HL-60 (cell line): ENCODE results near the gene ZNF595.

Experiments used
- DNase-seq, 2 experiments: peaks; one replicate each; pipeline ENCODE4 v3.0.0-alpha.2; 2010 to 2020; ENCODE audit warnings: low read depth in 1 of 2, low spot score in 1 of 2
- H3K27ac ChIP-seq: fragments of 250-450 bp; sonication (Bioruptor Pico); replicated peaks from 2 replicates; pipeline ENCODE4 v1.5.1; 2020; ENCODE audit warnings: mild to moderate bottlenecking, moderate library complexity
- H3K27me3 ChIP-seq: fragments of 250-450 bp; sonication (Bioruptor Pico); 2 replicates; pipeline ENCODE4 v1.5.1; 2021; ENCODE audit warnings: mild to moderate bottlenecking, moderate library complexity; ENCODE audit not compliant: insufficient read depth, poor library complexity, severe bottlenecking
- H3K4me3 ChIP-seq: replicated peaks from 2 replicates; pipeline ENCODE4 v1.5.1; 2011; ENCODE audit warnings: mild to moderate bottlenecking, control low read depth, low read length; ENCODE audit not compliant: insufficient read depth
- CTCF ChIP-seq: IDR thresholded peaks from one replicate; pipeline ENCODE4 v1.5.1; 2011; ENCODE audit warnings: low read length, control low read depth, inconsistent platforms; ENCODE audit not compliant: insufficient read depth
- GABPA ChIP-seq: IDR thresholded peaks from 2 replicates; pipeline ENCODE4 v1.6.1; 2012; ENCODE audit warnings: low read depth
- POLR2AphosphoS5 ChIP-seq: IDR thresholded peaks from 2 replicates; pipeline ENCODE4 v1.6.1; 2012; ENCODE audit warnings: low read depth
- REST ChIP-seq: IDR thresholded peaks from 2 replicates; pipeline ENCODE4 v1.6.1; 2012; ENCODE audit warnings: low read depth; ENCODE audit not compliant: insufficient replicate concordance
- SPI1 ChIP-seq: IDR thresholded peaks from 2 replicates; pipeline ENCODE4 v1.6.1; 2012; ENCODE audit warnings: low read depth, mild to moderate bottlenecking, borderline replicate concordance

Gene ZNF595

GRCh38 chr4:112771-113170, 59.6 kb downstream of the ZNF595 start:
- DNase-seq: no peak
- TF ChIP-seq REST: no peak
- no peak for TF ChIP-seq SPI1
- TF ChIP-seq CTCF: no peak
- TF ChIP-seq POLR2AphosphoS5: no peak
- no peak for TF ChIP-seq GABPA
- H3K4me3 ChIP-seq: no peak overlapping the region
- no peak overlapping the region for H3K27ac ChIP-seq
- no peaks in the 10 kb centered on the region for H3K27me3 ChIP-seq

- no peak for DNase-seq
- Histone ChIP-seq H3K27ac (no peak overlapping the region), H3K4me3 (no peak overlapping the region), H3K27me3 (no peaks in the 10 kb centered on the region)
- no peak for TF ChIP-seq CTCF
- no peak for TF ChIP-seq GABPA
- no peak for TF ChIP-seq REST
- TF ChIP-seq POLR2AphosphoS5: no peak
- no peak for TF ChIP-seq SPI1
These were observed 60.6 kb downstream of the ZNF595 start for GRCh38 chr4:113732-114131.

- Histone ChIP-seq H3K27ac (no peak overlapping the region), H3K27me3 (no peaks in the 10 kb centered on the region), H3K4me3 (no peak overlapping the region)
- DNase-seq: no peak
- TF ChIP-seq POLR2AphosphoS5 (no peak), REST (no peak), SPI1 (no peak), GABPA (no peak), CTCF (no peak)
These were observed 61.0 kb downstream of the ZNF595 start for GRCh38 chr4:114149-114548.
